K562 (cell line): ENCODE results near the gene PLEKHF1. TPM values are rescaled to one million over a fixed set of nuclear protein-coding genes. Genes with fewer than 3 reads are reported as not detected.

Experiments used
- ATAC-seq: fragments of 200-7000 bp; cut with Tn5 transposase; 3 replicates; pipeline ENCODE4 v1.9.1; 2020; ENCODE audit warnings: moderate library complexity
- BruUV-seq: library from RNA; stranded (reverse); fragments of 400-500 nt; replicated peaks from 2 replicates; lab custom pipeline; 2021; lab: Mats Ljungman, UMichigan
- CTCF ChIA-PET: fragments of 300-600 bp; formaldehyde crosslinking; extraction: SDS; loops from one replicate; lab custom pipeline; 2021; ENCODE audit warnings: low intra/inter-chr PET ratio; lab: Yijun Ruan, JAX
- POLR2A ChIA-PET: fragments of 300-600, 350-650 bp; sonication (Branson Sonifier 250); formaldehyde crosslinking; extraction: SDS; loops from one replicate; lab custom pipeline; 2021; ENCODE audit warnings: antibody characterized with exemption, inconsistent platforms; lab: Yijun Ruan, JAX
- DNase-seq, 4 experiments: peaks; one replicate each; pipeline versions ENCODE4 v3.0.0 to v3.0.0-alpha.2; 2011 to 2018; ENCODE audit warnings: low spot score in 3 of 4, mixed read lengths in 3 of 4; ENCODE audit errors: extremely low read depth in 1 of 4
- FAIRE-seq: peaks from 2 replicates; lab custom pipeline; 2011; peaks lifted over from hg19 to GRCh38; lab: Jason Lieb, UNC
- H2AFZ ChIP-seq: 2 replicates; pipeline ENCODE4 v1.6.0; 2011; ENCODE audit warnings: low read depth, low read length, control low read depth, inconsistent platforms
- H3K27ac ChIP-seq: fragments of 200-600 bp; 3 replicates; pipeline ENCODE4 v1.8.0; 2011; ENCODE audit warnings: low read depth, mild to moderate bottlenecking, control low read depth, inconsistent platforms, low read length, moderate library complexity, mixed read lengths; ENCODE audit errors: extremely low read depth
- H3K27me3 ChIP-seq, 2 experiments: fragments of 300-600 bp in 1 of 2; 2 replicates in 1 of 2; 3 replicates in 1 of 2; pipeline versions ENCODE4 v1.6.0 to v1.8.0; 2011; ENCODE audit warnings: inconsistent platforms in 2 of 2, low read length in 2 of 2, mild to moderate bottlenecking in 1 of 2, mixed read lengths in 1 of 2, moderate library complexity in 1 of 2; ENCODE audit not compliant: control insufficient read depth in 2 of 2, insufficient read depth in 2 of 2
- H3K36me3 ChIP-seq: fragments of 300-600 bp; 3 replicates; pipeline ENCODE4 v1.8.0; 2011; ENCODE audit warnings: mild to moderate bottlenecking, low read length, inconsistent platforms; ENCODE audit not compliant: control insufficient read depth, insufficient read depth
- H3K4me1 ChIP-seq, 2 experiments: fragments of 200-600 bp in 1 of 2; replicated peaks in 1 of 2; 2 replicates in 1 of 2; 3 replicates in 1 of 2; pipeline versions ENCODE4 v1.5.1 to v1.8.0; 2011; ENCODE audit warnings: inconsistent platforms in 2 of 2, low read length in 2 of 2, mild to moderate bottlenecking in 1 of 2, mixed read lengths in 1 of 2, moderate library complexity in 1 of 2; ENCODE audit not compliant: control insufficient read depth in 2 of 2, insufficient read depth in 2 of 2
- H3K4me2 ChIP-seq: 2 replicates; pipeline ENCODE4 v1.6.1; 2011; ENCODE audit warnings: low read length, control low read depth, inconsistent platforms, mixed read lengths; ENCODE audit not compliant: insufficient read depth
- H3K4me3 ChIP-seq: fragments of 200-600 bp; sonication (generic), shearing (Covaris generic); 2 replicates; pipeline ENCODE4 v1.5.1; 2016; ENCODE audit warnings: control low read depth, inconsistent platforms
- H3K79me2 ChIP-seq: fragments of 200-600 bp; 3 replicates; pipeline ENCODE4 v1.8.0; 2011; ENCODE audit warnings: low read length, inconsistent platforms; ENCODE audit not compliant: control insufficient read depth, insufficient read depth
- H3K9ac ChIP-seq, 2 experiments: 2 replicates each; pipeline versions ENCODE4 v1.6.0 to v1.6.1; 2011; ENCODE audit warnings: low read depth in 2 of 2, low read length in 2 of 2, control low read depth in 1 of 2, inconsistent platforms in 1 of 2, mild to moderate bottlenecking in 1 of 2, mixed read lengths in 1 of 2; ENCODE audit not compliant: insufficient read depth in 1 of 2
- H3K9me1 ChIP-seq: one replicate; pipeline ENCODE4 v1.6.0; 2011; ENCODE audit warnings: inconsistent platforms, mild to moderate bottlenecking, low read length, moderate library complexity; ENCODE audit not compliant: control insufficient read depth, insufficient read depth
- H3K9me3 ChIP-seq: replicated peaks from 2 replicates; pipeline ENCODE4 v1.5.1; 2011; ENCODE audit warnings: low read depth, low read length, inconsistent platforms; ENCODE audit not compliant: control insufficient read depth, insufficient read depth
- H4K20me1 ChIP-seq: replicated peaks from 2 replicates; pipeline ENCODE4 v1.6.1; 2011; ENCODE audit warnings: low read length, inconsistent platforms, mixed read lengths; ENCODE audit not compliant: control insufficient read depth, insufficient read depth
- ARID2 ChIP-seq: fragments of 450-650 bp; IDR thresholded peaks from 2 replicates; pipeline ENCODE4 v1.6.1; 2017; ENCODE audit warnings: antibody characterized with exemption, mild to moderate bottlenecking
- BRD4 ChIP-seq: fragments of 200-600 bp; sonication (generic); IDR thresholded peaks from 2 replicates; pipeline ENCODE4 v1.6.1; 2017; ENCODE audit warnings: inconsistent platforms
- CBX2 ChIP-seq: fragments of 200-600 bp; sonication (generic); IDR thresholded peaks from one replicate; pipeline ENCODE4 v1.6.1; 2012; ENCODE audit warnings: mild to moderate bottlenecking, low read length, inconsistent platforms; ENCODE audit not compliant: insufficient read depth, poor library complexity, severe bottlenecking
- COPS2 ChIP-seq: fragments of 450-650 bp; conservative IDR thresholded peaks from 2 replicates; pipeline ENCODE4 v1.6.1; 2016; ENCODE audit warnings: mild to moderate bottlenecking, moderate library complexity
- DNMT1 ChIP-seq: fragments of 450-650 bp; IDR thresholded peaks from 2 replicates; pipeline ENCODE4 v1.6.1; 2016; ENCODE audit warnings: antibody characterized with exemption, mild to moderate bottlenecking
- HMGN3 ChIP-seq: IDR thresholded peaks from 2 replicates; pipeline ENCODE4 v1.6.1; 2011; ENCODE audit warnings: borderline replicate concordance, low read depth, mild to moderate bottlenecking, mixed read lengths, low read length; ENCODE audit not compliant: insufficient read length; ENCODE audit errors: extremely low read depth
- MECOM ChIP-seq: fragments of 250-450 bp; sonication (Bioruptor Pico); IDR thresholded peaks from 2 replicates; pipeline ENCODE4 v1.8.0; 2022; ENCODE audit warnings: inconsistent platforms
- NFATC3 ChIP-seq: fragments of 450-650 bp; IDR thresholded peaks from 2 replicates; pipeline ENCODE4 v1.6.1; 2017; ENCODE audit warnings: mild to moderate bottlenecking
- NFRKB ChIP-seq: fragments of 450-650 bp; IDR thresholded peaks from 2 replicates; pipeline ENCODE4 v1.6.1; 2016; ENCODE audit warnings: low read depth
- SMAD2 ChIP-seq: fragments of 150-350 bp; IDR thresholded peaks from 2 replicates; pipeline ENCODE4 v1.6.1; 2014; ENCODE audit warnings: low read depth, mild to moderate bottlenecking, low read length
- ZNF143 ChIP-seq: sonication (generic); formaldehyde crosslinking; IDR thresholded peaks from 2 replicates; pipeline ENCODE4 v1.9.0; 2022; ENCODE audit warnings: mild to moderate bottlenecking, missing genetic modification reagents
- ZNF239 ChIP-seq: fragments of 250-450 bp; sonication (Bioruptor Pico); IDR thresholded peaks from 2 replicates; pipeline ENCODE4 v1.4.0; 2020; ENCODE audit warnings: mild to moderate bottlenecking
- ZNF668 ChIP-seq: fragments of 250-450 bp; sonication (Bioruptor Pico); IDR thresholded peaks from 2 replicates; pipeline ENCODE4 v1.8.0; 2022; ENCODE audit warnings: mild to moderate bottlenecking, inconsistent platforms
- WGBS: fragments of 100-300 bp; shearing (Covaris generic); methylation state at CpG from one replicate; pipeline ENCODE4 v1.1.6; 2016; ENCODE audit warnings: low coverage, mixed read lengths; ENCODE audit not compliant: insufficient coverage; ENCODE audit errors: missing lambda C conversion rate; 5-methylcytosine and 5-hydroxymethylcytosine counted together
- in situ Hi-C: fragments of 300-500 bp; cut with MboI; formaldehyde crosslinking; loops from 4 replicates; pipeline ENCODE4 v1.15.0; 2018; ENCODE audit warnings: inconsistent platforms, mixed read lengths
- intact Hi-C: fragments of 100-400 bp; cut with micrococcal nuclease; formaldehyde crosslinking; loops from 2 replicates; pipeline ENCODE4 v1.14.2; 2022
- polyA plus RNA-seq, 8 experiments: library from polyadenylated mRNA; depleted of rRNA in 4 of 8; stranded (reverse) in 5 of 8; unstranded in 3 of 8; fragments of >200 nt; fragmentation: Nextera tagmentation in 2 of 8; fragmentation: Illumina TruSeq in 1 of 8; extraction: Ambion mirVana in 2 of 8; extraction: Trizol in 1 of 8; gene quantifications; 2 replicates each; pipeline versions ENCODE4 v1.2.1 to v1.2.3, GENCODE V29; 2011 to 2014; ENCODE audit warnings: inconsistent platforms in 1 of 8, missing spikeins in 1 of 8
- total RNA-seq, 7 experiments: library from RNA; depleted of rRNA in 6 of 7; stranded (reverse); fragments of >200 nt in 6 of 7; fragmentation: Illumina TruSeq in 2 of 7; extraction: Trizol in 2 of 7; gene quantifications; 2 replicates each; pipeline versions ENCODE4 v1.2.1 to v1.2.3, GENCODE V29; 2011 to 2021; ENCODE audit warnings: low replicate concordance in 1 of 7
- TF ChIP-seq, protein P1 (sequence below): sonication (generic); formaldehyde crosslinking; IDR thresholded peaks from 2 replicates; pipeline ENCODE4 v1.8.1; 2023; ENCODE audit warnings: mild to moderate bottlenecking, missing genetic modification reagents
- TF ChIP-seq, protein P2 (sequence below): sonication (generic); formaldehyde crosslinking; IDR thresholded peaks from 2 replicates; pipeline ENCODE4 v1.8.1; 2022; ENCODE audit warnings: missing genetic modification reagents

Gene PLEKHF1
- total and polyA plus RNA-seq, 9 of the 15 experiments (the other 6 are each of a cell fraction or from before 2014, with no cell fraction given): 0.07 to 13.4 (median 3.9) TPM; not detected in 1

DNA sequence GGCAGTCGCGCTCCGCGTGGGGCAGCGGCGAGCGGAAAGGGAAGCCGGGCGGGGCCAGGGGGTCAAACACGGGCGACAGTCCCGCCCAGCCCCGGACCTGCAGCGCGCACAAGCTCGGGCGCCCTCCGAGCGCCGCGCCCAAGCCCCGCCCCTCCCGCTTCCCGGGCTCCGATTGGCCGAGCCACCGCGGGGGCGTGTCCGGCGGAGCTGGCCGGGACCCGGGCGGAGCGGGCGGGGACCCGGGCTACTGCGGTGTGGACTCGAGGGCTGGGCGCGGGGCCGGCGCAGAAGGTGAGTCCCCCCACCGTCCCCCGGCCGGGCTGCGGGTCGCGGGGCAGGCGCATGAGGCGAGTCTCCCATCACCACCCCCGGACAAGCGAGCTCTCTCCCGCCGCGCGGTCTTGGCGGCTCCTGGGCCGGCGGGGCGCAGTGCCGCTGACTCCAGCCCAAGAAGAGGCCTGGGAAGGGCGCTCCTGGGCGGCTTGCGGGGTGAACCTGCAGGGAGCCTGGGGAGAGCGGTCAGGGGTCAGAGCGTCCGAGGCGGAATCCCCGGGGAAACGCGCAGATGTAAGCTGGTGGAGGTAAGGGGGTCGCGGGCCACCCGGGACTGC, at the start of gene PLEKHF1 (continued):
- TF ChIP-seq NFRKB (no peak), CBX2 (no peak), ARID2 (no peak), ZNF143 (CRISPR knock-in tag) (no peak), ZNF668 (CRISPR knock-in tag) (no peak), HMGN3 (peak; percentile 88), SMAD2 (no peak), BRD4 (no peak), COPS2 (no peak), NFATC3 (no peak), ZNF239 (CRISPR knock-in tag) (no peak), MECOM (CRISPR knock-in tag) (no peak), DNMT1 (no peak)

GRCh38 chr19:29615891-29616425, 49.3 kb upstream of the PLEKHF1 start:
- H3K36me3 ChIP-seq: peaks cover 54% of the 10 kb centered on the region
- TF ChIP-seq, protein P1, sequence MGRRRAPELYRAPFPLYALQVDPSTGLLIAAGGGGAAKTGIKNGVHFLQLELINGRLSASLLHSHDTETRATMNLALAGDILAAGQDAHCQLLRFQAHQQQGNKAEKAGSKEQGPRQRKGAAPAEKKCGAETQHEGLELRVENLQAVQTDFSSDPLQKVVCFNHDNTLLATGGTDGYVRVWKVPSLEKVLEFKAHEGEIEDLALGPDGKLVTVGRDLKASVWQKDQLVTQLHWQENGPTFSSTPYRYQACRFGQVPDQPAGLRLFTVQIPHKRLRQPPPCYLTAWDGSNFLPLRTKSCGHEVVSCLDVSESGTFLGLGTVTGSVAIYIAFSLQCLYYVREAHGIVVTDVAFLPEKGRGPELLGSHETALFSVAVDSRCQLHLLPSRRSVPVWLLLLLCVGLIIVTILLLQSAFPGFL: no peak
- TF ChIP-seq ZNF143 (CRISPR knock-in tag): no peak
- TF ChIP-seq, protein P2, sequence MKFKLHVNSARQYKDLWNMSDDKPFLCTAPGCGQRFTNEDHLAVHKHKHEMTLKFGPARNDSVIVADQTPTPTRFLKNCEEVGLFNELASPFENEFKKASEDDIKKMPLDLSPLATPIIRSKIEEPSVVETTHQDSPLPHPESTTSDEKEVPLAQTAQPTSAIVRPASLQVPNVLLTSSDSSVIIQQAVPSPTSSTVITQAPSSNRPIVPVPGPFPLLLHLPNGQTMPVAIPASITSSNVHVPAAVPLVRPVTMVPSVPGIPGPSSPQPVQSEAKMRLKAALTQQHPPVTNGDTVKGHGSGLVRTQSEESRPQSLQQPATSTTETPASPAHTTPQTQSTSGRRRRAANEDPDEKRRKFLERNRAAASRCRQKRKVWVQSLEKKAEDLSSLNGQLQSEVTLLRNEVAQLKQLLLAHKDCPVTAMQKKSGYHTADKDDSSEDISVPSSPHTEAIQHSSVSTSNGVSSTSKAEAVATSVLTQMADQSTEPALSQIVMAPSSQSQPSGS (CRISPR knock-in tag): no peak

More at GRCh38 chr19:29615891-29616425, 49.3 kb upstream of the PLEKHF1 start:
- no peaks in the 10 kb centered on the region for H3K27me3 ChIP-seq
- no peak overlapping the region for H3K27ac ChIP-seq
- H3K4me3 ChIP-seq: no peak overlapping the region
- BruUV-seq: no TSS peak
- no peaks in the 10 kb centered on the region for H3K79me2 ChIP-seq
- H3K4me1 ChIP-seq: peaks cover 0 to 4% of the 10 kb centered on the region in 2 experiments; a peak in 1 of 5 replicates
- H3K4me2 ChIP-seq: no peak overlapping the region
- 90% methylated on average over 10 of the region's 10 CpGs for WGBS
- FAIRE-seq (no peak), ATAC-seq (no peak), DNase-seq (no peak)
- CTCF ChIA-PET: no interaction called here
- no peaks in the 10 kb centered on the region for H3K9me3 ChIP-seq
- no peaks in the 10 kb centered on the region for H4K20me1 ChIP-seq
- in situ Hi-C loops: no loop called here
- no peak overlapping the region for H2AFZ ChIP-seq
- intact Hi-C loops: no loop called here
- no peak overlapping the region; a peak in 1 of 4 replicates for H3K9ac ChIP-seq
- POLR2A ChIA-PET: interaction anchor here (0.5 to 1.6 kb wide), 3 partner anchors 10 to 1271 kb away, joined by 3 to 6 read pairs (median 4); partner anchors contain the start of gene POP4
- H3K9me1 ChIP-seq: peaks cover 4% of the 10 kb centered on the region
